ENCODE measurements around the gene DVL3. TPM values are rescaled to one million over a fixed set of nuclear protein-coding genes. Genes with fewer than 3 reads are reported as not detected.

DVL3 gene
- total RNA-seq, 4 donors from 2014 or later: 20.5 to 86.3 (median 57.4) TPM

DNA sequence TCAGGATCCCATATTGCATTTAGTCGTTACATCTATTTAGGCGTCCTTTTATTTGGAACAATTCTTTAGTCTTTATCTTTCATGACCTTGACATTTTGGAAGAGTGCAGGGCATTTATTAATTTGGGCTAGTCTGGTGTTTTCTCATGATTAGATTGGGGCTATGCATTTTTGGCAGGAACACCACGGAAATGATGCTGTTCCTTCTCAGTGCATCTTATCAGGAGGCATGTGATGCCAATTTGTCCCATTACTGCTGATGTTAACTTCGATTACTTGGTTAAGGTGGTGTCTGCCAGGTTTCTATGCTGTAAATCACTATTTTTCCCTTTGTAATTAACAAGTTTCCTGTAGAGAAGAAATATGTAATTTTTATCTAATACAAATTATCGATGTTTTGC is 56.1 kb downstream of the DVL3 start:
- Histone ChIP-seq H3K27ac (no peak overlapping the region), H3K4me3 (no peak overlapping the region), H3K4me1 (no peaks in the 10 kb centered on the region), H3K9me3 (no peaks in the 10 kb centered on the region), H3K27me3 (no peaks in the 10 kb centered on the region), H3K36me3 (no peaks in the 10 kb centered on the region)
- TF ChIP-seq POLR2A (IDR thresholded peaks at IDR 0.05): no peak
- TF ChIP-seq, protein P1, sequence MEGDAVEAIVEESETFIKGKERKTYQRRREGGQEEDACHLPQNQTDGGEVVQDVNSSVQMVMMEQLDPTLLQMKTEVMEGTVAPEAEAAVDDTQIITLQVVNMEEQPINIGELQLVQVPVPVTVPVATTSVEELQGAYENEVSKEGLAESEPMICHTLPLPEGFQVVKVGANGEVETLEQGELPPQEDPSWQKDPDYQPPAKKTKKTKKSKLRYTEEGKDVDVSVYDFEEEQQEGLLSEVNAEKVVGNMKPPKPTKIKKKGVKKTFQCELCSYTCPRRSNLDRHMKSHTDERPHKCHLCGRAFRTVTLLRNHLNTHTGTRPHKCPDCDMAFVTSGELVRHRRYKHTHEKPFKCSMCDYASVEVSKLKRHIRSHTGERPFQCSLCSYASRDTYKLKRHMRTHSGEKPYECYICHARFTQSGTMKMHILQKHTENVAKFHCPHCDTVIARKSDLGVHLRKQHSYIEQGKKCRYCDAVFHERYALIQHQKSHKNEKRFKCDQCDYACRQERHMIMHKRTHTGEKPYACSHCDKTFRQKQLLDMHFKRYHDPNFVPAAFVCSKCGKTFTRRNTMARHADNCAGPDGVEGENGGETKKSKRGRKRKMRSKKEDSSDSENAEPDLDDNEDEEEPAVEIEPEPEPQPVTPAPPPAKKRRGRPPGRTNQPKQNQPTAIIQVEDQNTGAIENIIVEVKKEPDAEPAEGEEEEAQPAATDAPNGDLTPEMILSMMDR (IDR thresholded peaks at IDR 0.05): no peak
- no peak for DNase-seq
- intact Hi-C loops (cut with DNase I; ENCODE audit: low total_unique reads): no loop called here

DNA sequence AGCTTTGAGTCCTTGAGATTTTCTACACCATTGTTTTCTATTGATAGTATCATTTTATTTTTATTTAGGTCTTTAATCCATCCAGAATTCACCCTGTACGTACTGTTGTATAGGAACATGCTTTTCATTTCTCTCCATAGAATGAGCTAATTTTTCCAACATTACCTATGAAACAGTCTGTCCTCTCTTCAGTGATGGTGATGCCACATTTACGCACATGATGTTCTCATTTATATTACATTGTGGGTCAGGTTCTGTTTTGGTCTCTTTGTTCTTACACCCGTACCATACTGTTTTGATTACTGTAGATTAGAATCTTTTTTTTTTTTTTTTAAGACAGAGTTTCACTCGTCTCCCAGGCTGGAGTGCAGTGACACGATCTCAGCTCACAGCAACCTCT is 56.5 kb downstream of the DVL3 start:
- Histone ChIP-seq H3K9me3 (no peaks in the 10 kb centered on the region), H3K36me3 (no peaks in the 10 kb centered on the region), H3K4me1 (no peaks in the 10 kb centered on the region), H3K27me3 (no peaks in the 10 kb centered on the region), H3K4me3 (no peak overlapping the region), H3K27ac (no peak overlapping the region)
- no peak for TF ChIP-seq POLR2A (IDR thresholded peaks at IDR 0.05)
- TF ChIP-seq, protein P1 (IDR thresholded peaks at IDR 0.05): no peak
- intact Hi-C loops (cut with DNase I; ENCODE audit: low total_unique reads): no loop called here
- no peak for DNase-seq

DNA sequence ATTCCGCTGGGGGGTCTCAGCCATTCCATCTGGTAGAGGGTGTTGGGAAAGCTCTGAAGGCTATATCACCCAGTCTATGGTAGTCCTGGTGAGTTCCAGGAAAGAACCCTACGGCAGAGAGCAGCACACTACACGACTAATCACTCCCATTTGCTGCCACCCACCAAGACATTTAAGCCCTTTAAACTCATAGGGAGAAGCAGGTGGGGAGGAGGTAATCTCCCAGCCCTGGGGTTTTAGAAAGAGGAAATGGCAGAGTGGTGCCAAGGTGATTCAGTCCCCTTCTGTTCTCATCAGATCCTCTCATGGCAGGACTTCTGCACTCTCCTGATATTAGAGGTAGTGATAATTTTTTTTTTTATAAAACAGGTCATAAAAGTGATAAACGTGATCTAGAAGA is 63.6 kb downstream of the DVL3 start:
- no peak for DNase-seq
- no peaks in the 10 kb centered on the region for H3K4me1 ChIP-seq
- H3K27me3 ChIP-seq: no peaks in the 10 kb centered on the region
- H3K4me3 ChIP-seq: no peak overlapping the region
- no peaks in the 10 kb centered on the region for H3K9me3 ChIP-seq
- no peak overlapping the region for H3K27ac ChIP-seq
- H3K36me3 ChIP-seq: no peaks in the 10 kb centered on the region
- intact Hi-C loops (cut with DNase I; ENCODE audit: low total_unique reads): no loop called here
- TF ChIP-seq, protein P1 (IDR thresholded peaks at IDR 0.05): no peak
- no peak for TF ChIP-seq POLR2A (IDR thresholded peaks at IDR 0.05)

GRCh38 chr3:184222521-184222920 is 67.3 kb downstream of the DVL3 start:
- Histone ChIP-seq H3K4me3 (no peak overlapping the region), H3K36me3 (no peaks in the 10 kb centered on the region), H3K4me1 (no peaks in the 10 kb centered on the region), H3K27me3 (no peaks in the 10 kb centered on the region), H3K27ac (no peak overlapping the region), H3K9me3 (no peaks in the 10 kb centered on the region)
- intact Hi-C loops (cut with DNase I; ENCODE audit: low total_unique reads): no loop called here
- no peak for DNase-seq
- TF ChIP-seq, protein P1 (IDR thresholded peaks at IDR 0.05): no peak
- no peak for TF ChIP-seq POLR2A (IDR thresholded peaks at IDR 0.05)

Other genes starting within 250 kb of the DVL3 start
- gene ABCC5, start 137.5 kb upstream of the DVL3 start, total RNA-seq: 10 to 100 TPM; 15.9 to 46.0 (median 23.3) TPM
- gene HTR3D, start 123.6 kb upstream of the DVL3 start, total RNA-seq: not detected
- gene HTR3C, start 102.3 kb upstream of the DVL3 start, total RNA-seq: under 1 TPM in 1 of 4 donors, not detected in 3; 0.29 TPM
- not detected for gene HTR3E, start 58.3 kb upstream of the DVL3 start, total RNA-seq
- 10 to 100 TPM in 3 of 4 donors, 1 to 10 TPM in 1; 6.5 to 48.0 (median 32.3) TPM for gene EIF2B5, start 20.0 kb upstream of the DVL3 start, total RNA-seq
- 100 to 1,000 TPM in 3 of 4 donors, 10 to 100 TPM in 1; 81.8 to 248 (median 172) TPM for gene AP2M1, start 19.5 kb downstream of the DVL3 start, total RNA-seq
- gene ABCF3, start 30.8 kb downstream of the DVL3 start, total RNA-seq: 10 to 100 TPM; 11.8 to 73.0 (median 36.8) TPM
- gene VWA5B2, start 74.2 kb downstream of the DVL3 start, total RNA-seq: under 1 TPM in 1 of 4 donors, not detected in 3; 0.35 TPM
- 10 to 100 TPM; 16.5 to 77.1 (median 53.1) TPM for gene ALG3, start 93.6 kb downstream of the DVL3 start, total RNA-seq
- gene EEF1AKMT4, start 94.3 kb downstream of the DVL3 start, total RNA-seq: 1 to 10 TPM in 3 of 4 donors, under 1 TPM in 1; 0.51 to 4.7 (median 2.2) TPM
- gene CAMK2N2, start 106.2 kb downstream of the DVL3 start, total RNA-seq: not detected
- gene ECE2, start 120.6 kb downstream of the DVL3 start, total RNA-seq: not detected
- 100 to 1,000 TPM; 117 to 275 (median 147) TPM for gene PSMD2, start 143.9 kb downstream of the DVL3 start, total RNA-seq
- gene EIF4G1, start 159.2 kb downstream of the DVL3 start, total RNA-seq: 100 to 1,000 TPM; 133 to 269 (median 170) TPM
- 10 to 100 TPM; 13.2 to 42.6 (median 36.8) TPM for gene FAM131A, start 182.2 kb downstream of the DVL3 start, total RNA-seq
- gene CLCN2, start 206.2 kb downstream of the DVL3 start, total RNA-seq: 10 to 100 TPM in 2 of 4 donors, 1 to 10 TPM in 1, under 1 TPM in 1; 0.77 to 20.8 (median 7.3) TPM
- 100 to 1,000 TPM in 2 of 4 donors, 10 to 100 TPM in 2; 52.8 to 103 (median 82.7) TPM for gene POLR2H, start 206.3 kb downstream of the DVL3 start, total RNA-seq
- 1 to 10 TPM in 1 of 4 donors, under 1 TPM in 3; 0.29 to 4.7 (median 0.46) TPM for gene THPO, start 222.8 kb downstream of the DVL3 start, total RNA-seq
- 10 to 100 TPM; 15.9 to 57.1 (median 30.7) TPM for gene CHRD, start 224.7 kb downstream of the DVL3 start, total RNA-seq